Measurements from ENCODE around the gene CKS2.

DNA sequence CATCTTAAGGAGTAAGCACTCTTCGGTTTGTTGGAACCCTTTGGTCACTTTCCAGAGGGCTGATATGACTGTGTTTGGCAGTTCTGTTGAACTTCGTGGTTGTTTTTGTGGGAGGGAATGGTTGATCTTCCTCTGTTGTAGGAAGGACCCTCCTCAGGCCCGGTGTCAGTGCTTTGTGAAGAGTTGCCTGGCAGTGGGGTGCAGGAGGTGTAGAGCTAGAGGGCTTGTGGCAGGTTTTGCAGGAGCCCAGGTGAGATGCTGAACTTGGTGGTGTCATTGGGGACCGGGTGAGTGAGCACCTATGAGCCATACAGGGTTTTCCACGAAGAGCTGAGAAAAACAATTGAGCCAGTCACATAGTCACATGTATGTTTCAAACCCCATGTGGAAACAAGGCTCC, 34.5 kb downstream of the CKS2 start:
- TF ChIP-seq POLR2A (IDR thresholded peaks at IDR 0.05; ENCODE audit: low read depth, low read length) (no peak), SPI1 (IDR thresholded peaks at IDR 0.05; ENCODE audit: low read depth, low read length) (no peak), TAF1 (IDR thresholded peaks at IDR 0.05; ENCODE audit: low read depth, low read length) (no peak)
